B cell (primary cell): ENCODE results near the gene WASF3.

ENCODE experiments used
- CTCF ChIP-seq: fragments of 200-600 bp; IDR thresholded peaks from one replicate; pipeline ENCODE4 v1.8.0; 2022; ENCODE audit warnings: antibody characterized with exemption, mild to moderate bottlenecking
- EZH2 ChIP-seq: IDR thresholded peaks from 2 replicates; pipeline ENCODE4 v1.6.1; 2012; ENCODE audit warnings: borderline replicate concordance, low read depth, mild to moderate bottlenecking, moderate library complexity, low read length; ENCODE audit not compliant: insufficient read depth, poor library complexity, severe bottlenecking

- no peak for TF ChIP-seq CTCF
- TF ChIP-seq EZH2 = no peak
Observed at GRCh38 chr13:26551255-26551860, 6.1 kb upstream of the WASF3 start.
